Right lobe of liver (tissue), 4 donors: ENCODE measurements around the gene TUBGCP2.

Experiments used
- POLR2A ChIP-seq: fragments of 450-650 bp; IDR thresholded peaks from one replicate; pipeline ENCODE4 v1.6.1; 2017; ENCODE audit warnings: antibody characterized with exemption, mild to moderate bottlenecking
- TF ChIP-seq, protein P1 (sequence below), 4 donors: fragments of 200-600 bp in 3 of 4; fragments of 450-650 bp in 1 of 4; IDR thresholded peaks; one replicate each; pipeline versions ENCODE4 v1.5.1 to v1.8.0; 2016 to 2022; ENCODE audit warnings: antibody characterized with exemption in 4 of 4, mild to moderate bottlenecking in 2 of 4
- donor health status: DM: no; HTN: no; CAD: no.
- donor health status: DM: no; HTN: no; CAD: no.
- donor health status: DM: no; HTN: yes; CAD: no.

DNA sequence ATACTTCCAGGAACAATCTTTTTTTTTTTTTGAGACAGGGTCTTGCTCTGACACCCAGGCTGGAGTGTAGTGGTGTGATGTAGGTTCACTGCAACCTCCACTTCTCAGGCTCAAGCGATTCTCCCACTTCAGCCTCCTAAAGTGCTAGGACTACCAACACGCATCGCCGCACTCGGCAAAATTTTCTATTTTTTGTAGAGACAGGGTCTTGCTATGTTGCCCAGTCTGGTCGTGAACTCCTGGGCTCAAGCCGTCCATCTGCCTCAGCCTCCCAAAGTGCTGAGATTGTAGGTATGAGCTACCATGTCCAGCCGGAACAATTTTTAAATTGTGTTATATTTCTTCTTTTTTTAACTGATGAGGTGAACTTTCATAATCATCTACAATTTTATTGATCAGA lies 2.1 kb upstream of the TUBGCP2 start:
- TF ChIP-seq, protein P1, sequence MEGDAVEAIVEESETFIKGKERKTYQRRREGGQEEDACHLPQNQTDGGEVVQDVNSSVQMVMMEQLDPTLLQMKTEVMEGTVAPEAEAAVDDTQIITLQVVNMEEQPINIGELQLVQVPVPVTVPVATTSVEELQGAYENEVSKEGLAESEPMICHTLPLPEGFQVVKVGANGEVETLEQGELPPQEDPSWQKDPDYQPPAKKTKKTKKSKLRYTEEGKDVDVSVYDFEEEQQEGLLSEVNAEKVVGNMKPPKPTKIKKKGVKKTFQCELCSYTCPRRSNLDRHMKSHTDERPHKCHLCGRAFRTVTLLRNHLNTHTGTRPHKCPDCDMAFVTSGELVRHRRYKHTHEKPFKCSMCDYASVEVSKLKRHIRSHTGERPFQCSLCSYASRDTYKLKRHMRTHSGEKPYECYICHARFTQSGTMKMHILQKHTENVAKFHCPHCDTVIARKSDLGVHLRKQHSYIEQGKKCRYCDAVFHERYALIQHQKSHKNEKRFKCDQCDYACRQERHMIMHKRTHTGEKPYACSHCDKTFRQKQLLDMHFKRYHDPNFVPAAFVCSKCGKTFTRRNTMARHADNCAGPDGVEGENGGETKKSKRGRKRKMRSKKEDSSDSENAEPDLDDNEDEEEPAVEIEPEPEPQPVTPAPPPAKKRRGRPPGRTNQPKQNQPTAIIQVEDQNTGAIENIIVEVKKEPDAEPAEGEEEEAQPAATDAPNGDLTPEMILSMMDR (IDR thresholded peaks at IDR 0.05), result no peak
- TF ChIP-seq POLR2A, result no peak
